HG03439 (cell line): ENCODE data around the gene TBC1D22A.

Source experiments
- ATAC-seq: cut with Tn5 transposase; IDR thresholded peaks from one replicate; pipeline ENCODE4 v1.9.1; 2021; ENCODE audit warnings: mild to moderate bottlenecking, moderate library complexity; ENCODE audit not compliant: unreplicated experiment

Gene TBC1D22A

DNA sequence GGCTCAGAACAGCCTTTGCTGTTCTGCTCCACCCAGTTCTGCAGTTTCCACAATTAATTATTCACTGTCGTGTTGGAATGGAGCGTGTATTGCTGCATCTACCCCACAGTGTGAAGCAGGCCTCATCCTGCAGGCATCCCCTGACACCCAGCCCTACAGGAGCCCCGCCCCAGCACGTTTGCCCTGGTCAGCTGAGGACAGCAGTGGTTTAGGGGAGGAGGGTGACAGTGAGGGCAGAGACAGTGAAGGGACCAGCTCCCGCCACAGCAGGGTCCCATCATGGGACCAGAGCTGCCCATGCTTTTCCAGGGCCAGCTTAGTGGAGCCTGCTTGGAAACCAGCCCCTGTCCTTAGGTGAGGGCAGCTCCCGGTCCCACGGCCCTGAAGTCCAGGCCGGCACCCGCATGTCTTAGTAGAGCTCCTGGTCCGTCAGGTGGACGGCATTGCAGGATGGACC, 273.0 kb downstream of the TBC1D22A start:
- ATAC-seq, result no peak

DNA sequence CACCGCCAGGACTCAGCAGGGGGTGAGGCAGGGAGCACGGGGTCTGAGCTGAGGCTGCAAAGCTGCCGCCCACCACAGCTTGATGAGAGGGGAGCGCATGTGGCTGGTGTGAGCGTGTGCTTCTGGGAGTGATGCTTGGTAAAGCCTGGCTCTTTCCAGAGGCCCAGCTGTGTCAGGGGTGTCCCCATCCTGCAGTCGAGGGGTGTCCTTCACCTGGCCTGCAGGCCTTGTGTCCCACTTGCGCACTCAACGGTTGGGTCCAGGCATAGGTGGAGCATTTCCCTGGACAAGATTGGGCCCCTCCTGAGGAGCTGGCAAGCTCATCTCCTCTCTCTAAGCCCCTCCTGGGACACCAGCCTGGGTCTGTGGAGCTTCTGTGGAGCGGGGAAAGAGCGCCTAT, 273.9 kb downstream of the TBC1D22A start:
- no peak for ATAC-seq

DNA sequence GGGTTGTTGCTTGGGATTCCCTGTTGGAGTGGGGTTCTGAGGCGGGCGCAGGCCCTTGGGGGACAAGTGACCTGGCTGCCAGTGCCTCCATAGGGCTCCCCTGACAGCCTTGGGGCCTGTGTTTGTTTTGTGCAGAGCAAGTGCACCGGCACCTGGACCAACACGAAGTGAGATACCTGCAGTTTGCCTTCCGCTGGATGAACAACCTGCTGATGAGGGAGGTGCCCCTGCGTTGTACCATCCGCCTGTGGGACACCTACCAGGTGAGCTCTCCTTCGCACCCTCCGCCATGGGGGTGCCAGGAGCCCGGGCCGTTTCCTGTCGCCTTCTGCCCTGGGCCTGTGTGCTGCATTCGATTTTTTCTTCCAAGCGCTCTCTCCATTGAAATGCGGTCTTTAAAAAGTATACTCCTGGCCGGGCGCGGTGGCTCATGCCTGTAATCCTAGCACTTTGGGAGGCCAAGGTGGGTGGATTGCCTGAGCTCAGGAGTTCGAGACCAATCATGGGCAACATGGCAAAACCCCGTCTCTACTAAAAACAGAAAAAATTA, 274.6 kb downstream of the TBC1D22A start:
- ATAC-seq, result no peak

- no peak for ATAC-seq
These were observed 275.9 kb downstream of the TBC1D22A start for GRCh38 chr22:47038206-47038835.

GRCh38 chr22:47039356-47039755, 276.9 kb downstream of the TBC1D22A start:
- ATAC-seq, result no peak

DNA sequence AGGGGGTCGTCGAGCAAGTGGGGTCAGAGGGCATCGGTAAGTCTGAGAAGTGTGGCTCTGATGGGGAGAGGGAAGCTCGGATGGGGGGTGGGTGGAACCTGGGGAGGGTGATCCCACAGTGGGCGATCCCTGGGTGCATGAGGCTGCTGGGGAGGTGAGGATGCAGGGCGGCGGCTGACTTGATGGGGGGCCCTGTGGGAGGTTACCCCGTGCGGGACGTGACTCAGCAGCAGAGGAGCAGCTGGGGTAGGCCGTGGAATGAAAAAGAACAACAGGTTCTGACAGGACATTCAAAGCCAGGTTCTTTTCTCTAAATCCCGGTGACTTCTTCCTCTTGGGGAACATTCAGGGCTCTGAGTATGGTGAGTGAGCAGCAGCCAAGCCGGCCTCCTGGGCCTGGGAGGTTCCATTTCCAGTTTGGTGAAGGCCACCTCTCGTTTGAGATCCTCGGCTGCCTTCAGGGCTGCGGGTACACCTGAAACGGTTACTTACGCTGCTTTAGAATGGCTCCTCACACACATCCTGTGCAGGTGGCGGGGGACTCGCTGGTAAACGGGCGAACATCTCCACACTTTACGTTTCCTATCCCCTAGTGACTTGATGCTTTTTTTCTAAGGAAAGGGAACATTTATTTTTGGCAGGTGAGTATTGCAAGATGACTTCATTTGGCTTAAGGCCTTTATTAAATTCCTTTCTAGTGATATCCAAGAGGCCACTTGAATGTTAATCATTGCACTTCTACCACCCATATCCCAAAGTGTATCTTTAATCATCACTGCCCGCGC, 278.2 kb downstream of the TBC1D22A start:
- no peak for ATAC-seq

DNA sequence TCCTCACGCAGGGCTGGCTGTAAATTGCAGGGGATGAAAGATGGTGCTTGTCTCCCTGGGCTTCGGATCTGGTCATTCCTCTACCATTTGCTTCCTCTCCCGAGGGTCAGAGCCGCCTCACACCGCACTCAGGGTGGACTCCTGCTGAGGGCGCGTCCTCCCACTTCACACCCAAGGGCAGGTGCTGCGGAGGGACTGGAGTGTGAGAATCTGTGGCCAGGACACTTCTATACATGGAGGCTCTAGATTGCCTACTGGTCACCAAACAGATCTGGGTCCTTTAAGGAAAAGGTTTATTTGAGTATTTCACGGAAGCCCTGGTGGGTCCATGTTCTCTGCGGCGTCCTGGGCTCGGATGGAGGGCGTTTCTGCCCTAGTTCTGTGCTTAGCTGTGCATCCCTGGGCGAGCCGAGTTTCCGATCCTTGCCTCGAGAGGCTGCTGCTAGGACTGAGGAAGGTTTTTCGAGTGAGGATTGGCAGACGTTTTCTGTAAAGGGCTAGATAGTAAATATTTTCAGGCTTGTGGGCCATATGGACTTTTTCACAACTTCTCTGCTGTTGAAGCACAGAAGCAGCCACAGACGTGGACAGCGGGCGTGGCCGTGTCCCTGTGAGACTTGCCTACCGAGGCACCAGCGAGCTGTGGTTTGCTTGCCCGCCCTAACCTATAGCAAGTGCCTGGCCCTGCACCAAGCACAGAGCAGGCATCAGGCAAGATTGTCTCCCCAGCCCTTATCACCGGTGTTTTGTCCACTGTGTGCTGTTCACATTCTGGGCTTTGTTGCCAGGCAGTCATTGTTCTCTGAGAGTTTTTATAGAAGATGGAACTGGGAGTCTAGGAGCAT, 279.0 kb downstream of the TBC1D22A start:
- ATAC-seq, result no peak

GRCh38 chr22:47042116-47042825, 279.8 kb downstream of the TBC1D22A start:
- no peak for ATAC-seq

DNA sequence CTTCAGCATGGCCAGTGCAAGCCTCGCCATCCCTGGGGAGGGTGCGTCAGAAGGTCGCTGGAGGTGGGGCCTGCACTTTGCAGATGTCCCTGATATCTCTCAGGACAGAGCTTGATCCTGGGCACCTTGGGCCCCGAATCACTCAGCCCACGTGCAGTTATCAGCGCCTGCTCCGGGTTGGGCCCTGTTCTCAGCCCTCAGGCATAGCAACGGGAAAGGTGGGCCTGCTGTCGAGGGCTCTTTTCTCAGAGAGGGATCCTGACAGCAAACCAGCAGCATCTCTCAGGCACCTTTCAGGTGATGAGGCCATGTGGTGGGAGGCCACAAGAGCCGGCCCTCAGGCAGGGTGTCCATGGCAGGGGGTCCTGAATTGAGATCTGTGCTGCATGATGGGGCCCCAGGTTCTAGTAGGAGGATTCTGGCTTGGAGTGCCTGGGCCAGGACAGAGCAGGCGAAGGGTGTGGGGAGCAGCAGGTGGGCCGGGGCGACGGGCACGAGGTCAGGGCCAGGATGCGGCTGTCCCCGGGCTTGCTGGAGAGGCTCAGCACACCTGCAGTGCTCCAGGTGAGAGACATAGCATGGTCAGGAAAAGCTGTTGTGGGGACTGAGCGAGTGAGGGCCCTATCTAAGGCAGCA, 280.5 kb downstream of the TBC1D22A start:
- ATAC-seq, result no peak

DNA sequence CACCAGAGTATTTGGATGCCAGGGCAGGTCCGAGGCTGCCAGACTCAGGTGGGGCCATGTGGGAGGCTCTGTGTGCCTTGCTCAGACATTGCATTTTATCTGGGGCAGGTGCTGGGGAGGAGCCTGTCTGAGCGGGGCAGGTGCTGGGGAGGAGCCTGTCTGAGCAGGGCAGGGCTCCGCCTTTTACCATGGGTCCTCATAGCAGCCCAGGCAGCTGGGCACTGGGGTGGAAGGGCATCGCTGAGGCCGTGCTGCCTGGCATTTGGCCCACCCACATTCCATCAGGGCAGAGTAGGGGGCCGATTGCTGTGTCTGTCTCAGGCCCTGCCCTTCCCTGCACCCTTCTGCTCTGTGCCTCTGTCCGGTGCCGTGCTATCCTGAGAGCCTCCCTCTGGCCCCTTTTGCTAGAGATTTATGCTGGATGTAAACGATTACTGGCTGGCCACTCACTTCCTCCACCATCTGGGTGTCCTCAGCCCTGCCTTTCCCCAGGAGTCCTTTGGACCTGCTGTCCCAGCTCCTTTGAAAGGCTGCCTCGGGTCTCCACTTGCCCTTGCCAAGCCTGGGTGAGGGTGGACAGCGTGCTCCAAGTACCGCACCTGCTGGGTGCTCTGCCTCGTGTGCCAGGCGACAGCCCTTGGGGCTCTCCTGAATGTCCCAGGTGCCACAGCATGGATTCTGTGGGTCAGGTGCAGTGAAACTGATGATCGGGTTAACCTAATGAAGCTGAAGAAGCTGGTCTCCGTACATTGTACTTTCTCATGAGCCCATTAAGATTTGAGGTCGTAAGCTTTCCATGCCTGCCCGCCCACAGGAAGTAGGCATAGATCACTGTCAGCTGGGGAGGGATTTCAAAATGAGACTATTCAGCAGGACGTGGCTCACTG, 281.6 kb downstream of the TBC1D22A start:
- no peak for ATAC-seq

DNA sequence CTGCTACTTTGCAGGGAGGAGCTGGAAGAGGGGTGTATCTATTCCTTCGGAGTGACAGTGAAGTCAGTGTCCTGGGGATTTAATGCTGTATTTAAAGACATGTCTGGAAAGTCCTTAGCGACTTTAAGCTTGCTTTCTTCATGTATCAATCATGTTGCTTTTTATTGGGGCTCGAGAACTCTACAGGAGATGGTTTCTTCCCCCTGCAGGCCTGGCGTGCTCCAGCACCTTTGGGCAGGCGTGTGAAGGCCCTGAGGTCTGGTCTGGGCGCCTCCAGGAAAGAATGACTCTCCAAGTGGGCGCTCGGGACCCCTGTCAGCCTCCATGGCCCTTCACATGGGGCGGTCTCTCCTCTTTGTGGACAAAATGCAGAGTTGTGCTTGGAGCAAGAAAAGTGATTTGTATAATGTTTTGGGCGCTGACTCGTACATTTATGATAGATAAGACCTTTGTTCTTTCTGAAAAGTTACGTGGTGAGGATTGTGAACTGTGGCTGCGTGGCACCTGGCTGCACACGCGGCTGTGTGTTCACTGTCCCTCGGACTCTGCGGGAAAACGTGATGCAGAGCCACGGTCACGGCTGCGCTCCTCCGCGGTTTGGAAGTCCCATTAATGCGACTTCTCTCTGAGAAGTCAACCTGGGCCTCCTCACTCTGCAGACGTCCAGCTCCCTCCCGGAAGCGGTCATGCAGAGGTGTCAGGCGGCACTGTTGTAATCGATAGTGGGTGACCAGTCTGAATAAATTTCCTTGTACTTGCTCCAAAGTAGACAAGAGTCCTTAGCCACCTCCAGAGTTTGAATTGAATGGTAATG, 282.5 kb downstream of the TBC1D22A start:
- no peak for ATAC-seq

DNA sequence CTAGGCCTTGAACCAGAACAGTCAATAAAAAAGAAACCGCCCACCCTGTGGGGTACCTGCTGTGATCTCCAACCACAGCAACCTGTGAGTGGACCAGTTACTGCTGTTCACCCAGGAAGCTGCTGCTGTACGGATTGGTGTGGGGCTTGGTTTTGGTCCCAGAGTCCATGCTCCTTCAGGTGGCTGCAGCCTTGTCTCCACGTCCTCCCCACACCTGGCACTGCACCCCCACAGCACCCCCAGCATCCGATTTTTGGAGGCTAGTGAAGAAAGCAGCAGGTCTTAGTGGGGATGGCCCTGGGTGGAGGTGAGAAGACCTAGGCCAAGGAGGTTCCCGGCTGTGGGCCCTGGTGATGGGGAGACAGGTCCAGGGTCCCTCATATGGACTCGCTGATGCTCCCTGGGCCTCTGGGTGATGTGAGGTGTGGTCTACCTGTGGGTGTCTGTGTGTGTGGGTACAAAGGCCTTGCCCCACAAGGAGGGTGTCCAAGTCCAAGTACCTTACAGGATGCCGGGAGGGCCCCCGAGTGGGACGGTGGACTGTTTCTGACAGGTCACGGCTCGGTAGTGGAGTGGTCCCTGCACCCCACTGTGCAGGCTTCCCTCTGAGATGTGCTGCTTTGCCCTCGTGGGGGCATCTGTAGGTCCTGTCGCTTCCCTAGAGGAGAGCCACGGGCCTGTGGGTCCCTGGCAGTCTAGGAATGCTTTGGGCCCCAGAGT, 283.4 kb downstream of the TBC1D22A start:
- ATAC-seq, result no peak

GRCh38 chr22:47046411-47047065, 284.1 kb downstream of the TBC1D22A start:
- ATAC-seq, result no peak

- ATAC-seq, result no peak
These were observed 285.1 kb downstream of the TBC1D22A start for GRCh38 chr22:47047321-47048122.

GRCh38 chr22:47048123-47049077, 285.9 kb downstream of the TBC1D22A start:
- no peak for ATAC-seq
